Keratinocyte (primary cell): ENCODE data around the gene PRPF4. TPM values are rescaled to one million over a fixed set of nuclear protein-coding genes. Genes with fewer than 3 reads are reported as not detected.

ENCODE experiments used
- DNase-seq: peaks from one replicate; pipeline ENCODE4 v3.0.0-alpha.2; 2011; ENCODE audit warnings: low read depth, missing footprints, low spot score
- FAIRE-seq: peaks from 2 replicates; lab custom pipeline; 2011; peaks lifted over from hg19 to GRCh38; lab: Jason Lieb, UNC
- H2AFZ ChIP-seq: 2 replicates; pipeline ENCODE4 v1.6.0; 2012; ENCODE audit warnings: low read length, control low read depth, inconsistent platforms; ENCODE audit not compliant: control insufficient read depth
- H3K27ac ChIP-seq: 2 replicates; pipeline ENCODE4 v1.5.1; 2011; ENCODE audit warnings: low read length; ENCODE audit not compliant: control insufficient read depth, insufficient read depth
- H3K27me3 ChIP-seq: 3 replicates; pipeline ENCODE4 v1.6.0; 2011; ENCODE audit warnings: low read length; ENCODE audit not compliant: control insufficient read depth, insufficient read depth; ENCODE audit errors: extremely low read depth
- H3K36me3 ChIP-seq, 2 experiments: 2 replicates in 1 of 2; 3 replicates in 1 of 2; pipeline ENCODE4 v1.5.1; 2011; ENCODE audit warnings: low read length in 2 of 2, mild to moderate bottlenecking in 1 of 2; ENCODE audit not compliant: control insufficient read depth in 2 of 2, insufficient read depth in 2 of 2; ENCODE audit errors: extremely low read depth in 1 of 2
- H3K4me1 ChIP-seq: 3 replicates; pipeline ENCODE4 v1.5.1; 2011; ENCODE audit warnings: low read length; ENCODE audit not compliant: control insufficient read depth, insufficient read depth; ENCODE audit errors: extremely low read depth
- H3K4me2 ChIP-seq: 3 replicates; pipeline ENCODE4 v1.6.0; 2011; ENCODE audit warnings: low read depth, low read length; ENCODE audit not compliant: control insufficient read depth, insufficient read depth; ENCODE audit errors: extremely low read depth
- H3K4me3 ChIP-seq, 3 experiments: fragments of 200-600 bp in 1 of 3; sonication (generic) in 1 of 3; 2 replicates in 2 of 3; 3 replicates in 1 of 3; pipeline ENCODE4 v1.5.1; 2011 to 2016; ENCODE audit warnings: low read length in 3 of 3, mild to moderate bottlenecking in 3 of 3, control low read depth in 2 of 3, inconsistent platforms in 1 of 3, low read depth in 1 of 3, mixed read lengths in 1 of 3, mixed run types in 1 of 3, moderate library complexity in 1 of 3; ENCODE audit not compliant: control insufficient read depth in 2 of 3, insufficient read depth in 2 of 3; ENCODE audit errors: extremely low read depth in 1 of 3
- H3K79me2 ChIP-seq: 2 replicates; pipeline ENCODE4 v1.6.0; 2012; ENCODE audit warnings: low read length; ENCODE audit not compliant: control insufficient read depth, insufficient read depth
- H3K9ac ChIP-seq: 3 replicates; pipeline ENCODE4 v1.6.0; 2011; ENCODE audit warnings: low read length; ENCODE audit not compliant: control insufficient read depth, insufficient read depth; ENCODE audit errors: extremely low read depth
- H3K9me1 ChIP-seq: 3 replicates; pipeline ENCODE4 v1.6.0; 2011; ENCODE audit warnings: low read length; ENCODE audit not compliant: control insufficient read depth, insufficient read depth; ENCODE audit errors: extremely low read depth
- H3K9me3 ChIP-seq: 2 replicates; pipeline ENCODE4 v1.5.1; 2012; ENCODE audit warnings: low read depth, low read length; ENCODE audit not compliant: control insufficient read depth
- H4K20me1 ChIP-seq: 3 replicates; pipeline ENCODE4 v1.6.0; 2011; ENCODE audit warnings: low read length; ENCODE audit not compliant: control insufficient read depth, insufficient read depth; ENCODE audit errors: extremely low read depth
- EZH2 ChIP-seq: IDR thresholded peaks from one replicate; pipeline ENCODE4 v1.6.1; 2012; ENCODE audit warnings: inconsistent platforms, mild to moderate bottlenecking, low read length, moderate library complexity
- dilution Hi-C: fragments of 300-500 bp; cut with MboI; formaldehyde crosslinking; loops from one replicate; pipeline ENCODE4 v1.7.0; 2020; ENCODE audit warnings: low sequenced_read_pairs; ENCODE audit not compliant: extremely low pct_ligation_motif_present
- polyA plus RNA-seq, 5 experiments: library from polyadenylated mRNA; depleted of rRNA in 3 of 5; stranded (reverse) in 3 of 5; stranded (forward) in 1 of 5; unstranded in 1 of 5; fragments of >200 nt; gene quantifications; 1 replicate in 1 of 5; 2 replicates in 3 of 5; 3 replicates in 1 of 5; pipeline versions ENCODE4 v1.2.1 to v1.2.3, GENCODE V29; 2011 to 2012; ENCODE audit warnings: missing spikeins in 2 of 5, low read depth in 1 of 5, low replicate concordance in 1 of 5
- TF ChIP-seq, protein P1 (sequence below), 3 experiments: IDR thresholded peaks in 1 of 3; conservative IDR thresholded peaks in 1 of 3; optimal IDR thresholded peaks in 1 of 3; 2 replicates in 2 of 3; 3 replicates in 1 of 3; pipeline versions ENCODE3 to v1.5.1; 2011; ENCODE audit warnings: low read length in 3 of 3, mild to moderate bottlenecking in 3 of 3, moderate library complexity in 2 of 3, control low read depth in 1 of 3, inconsistent platforms in 1 of 3; ENCODE audit not compliant: insufficient read depth in 2 of 3; ENCODE audit errors: extremely low read depth in 1 of 3

PRPF4 gene
- polyA plus RNA-seq, 1 donor (not counting 4 experiments of a cell fraction or from before 2014, with no cell fraction given), result 28.8 TPM

DNA sequence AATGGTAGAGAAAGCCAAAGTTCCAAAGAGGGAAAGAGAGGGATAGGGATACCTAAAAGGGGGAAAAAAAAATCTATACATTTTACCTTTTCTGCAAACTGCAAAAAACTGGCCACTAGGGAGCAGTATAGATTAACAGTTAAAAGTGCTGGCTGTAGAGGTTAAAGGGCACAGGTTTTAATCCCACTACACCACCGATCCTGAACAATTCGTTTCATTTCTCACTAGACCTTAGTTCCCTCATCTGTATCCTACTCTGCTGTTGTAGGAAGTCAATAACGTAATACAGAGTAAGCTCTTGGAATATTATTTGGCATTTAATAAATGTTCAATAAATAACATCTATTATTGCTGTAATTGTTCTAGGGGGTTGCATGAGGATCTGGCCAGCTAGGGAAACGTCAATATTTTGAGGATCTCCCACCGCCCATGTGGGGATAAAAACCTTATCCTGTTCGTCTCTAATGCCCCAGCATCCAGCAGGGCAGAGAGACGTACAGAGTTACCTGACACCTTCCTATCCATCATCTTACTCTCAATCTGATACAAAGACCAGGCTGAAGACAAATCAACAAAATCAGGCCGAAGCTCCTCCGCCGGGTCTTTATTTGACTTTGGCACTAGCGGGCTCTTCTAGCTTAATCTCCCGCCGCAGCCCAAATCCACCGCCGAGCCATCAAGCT, 843 bp upstream of the PRPF4 start:
- Histone ChIP-seq H3K27me3 (no peaks in the 10 kb centered on the region), H3K9ac (peak overlapping the region; percentile 97), H3K4me1 (peaks cover 4% of the 10 kb centered on the region), H3K36me3 (peaks cover 17 to 35% of the 10 kb centered on the region in 2 experiments), H2AFZ (peak overlapping the region; percentile 91), H3K9me1 (no peaks in the 10 kb centered on the region), H3K4me3 (peak overlapping the region; percentile 64 to 99 (median 99)), H4K20me1 (no peaks in the 10 kb centered on the region), H3K4me2 (peak overlapping the region; percentile 80), H3K27ac (peak overlapping the region; percentile 97), H3K79me2 (peaks cover 29% of the 10 kb centered on the region), H3K9me3 (no peaks in the 10 kb centered on the region)
- no peak for DNase-seq
- no peak for FAIRE-seq
- dilution Hi-C loops, result no loop called here
- no peak for TF ChIP-seq EZH2
- TF ChIP-seq, protein P1, sequence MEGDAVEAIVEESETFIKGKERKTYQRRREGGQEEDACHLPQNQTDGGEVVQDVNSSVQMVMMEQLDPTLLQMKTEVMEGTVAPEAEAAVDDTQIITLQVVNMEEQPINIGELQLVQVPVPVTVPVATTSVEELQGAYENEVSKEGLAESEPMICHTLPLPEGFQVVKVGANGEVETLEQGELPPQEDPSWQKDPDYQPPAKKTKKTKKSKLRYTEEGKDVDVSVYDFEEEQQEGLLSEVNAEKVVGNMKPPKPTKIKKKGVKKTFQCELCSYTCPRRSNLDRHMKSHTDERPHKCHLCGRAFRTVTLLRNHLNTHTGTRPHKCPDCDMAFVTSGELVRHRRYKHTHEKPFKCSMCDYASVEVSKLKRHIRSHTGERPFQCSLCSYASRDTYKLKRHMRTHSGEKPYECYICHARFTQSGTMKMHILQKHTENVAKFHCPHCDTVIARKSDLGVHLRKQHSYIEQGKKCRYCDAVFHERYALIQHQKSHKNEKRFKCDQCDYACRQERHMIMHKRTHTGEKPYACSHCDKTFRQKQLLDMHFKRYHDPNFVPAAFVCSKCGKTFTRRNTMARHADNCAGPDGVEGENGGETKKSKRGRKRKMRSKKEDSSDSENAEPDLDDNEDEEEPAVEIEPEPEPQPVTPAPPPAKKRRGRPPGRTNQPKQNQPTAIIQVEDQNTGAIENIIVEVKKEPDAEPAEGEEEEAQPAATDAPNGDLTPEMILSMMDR (optimal IDR thresholded peaks at IDR 0.05 in 1 of 3, IDR thresholded peaks at IDR 0.05 in 1 of 3, conservative IDR thresholded peaks at IDR 0.05 in 1 of 3; ENCODE audit: extremely low read depth in 1 of 3, insufficient read depth in 2 of 3, low read length in 3 of 3), result peak; percentile 14 to 59 (median 49)

DNA sequence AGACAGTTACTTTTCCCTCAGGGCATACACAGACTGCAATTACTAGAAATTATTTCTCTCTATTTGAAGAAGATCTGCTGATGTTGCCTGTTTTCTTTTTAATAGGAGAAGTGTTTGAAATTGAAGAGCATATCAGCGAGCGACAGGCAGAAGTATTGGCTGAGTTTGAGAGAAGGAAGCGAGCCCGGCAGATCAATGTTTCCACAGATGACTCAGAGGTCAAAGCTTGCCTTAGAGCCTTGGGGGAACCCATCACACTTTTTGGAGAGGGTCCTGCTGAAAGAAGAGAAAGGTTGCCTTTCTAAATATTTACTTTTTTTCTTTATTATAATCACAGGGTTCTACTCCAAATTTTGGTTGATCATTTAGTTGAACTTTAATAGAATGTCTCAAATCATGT, 3.4 kb downstream of the PRPF4 start:
- Histone ChIP-seq H4K20me1 (no peaks in the 10 kb centered on the region), H3K36me3 (peaks cover 29% of the 10 kb centered on the region in 2 experiments), H3K4me3 (no peak overlapping the region), H3K9ac (no peak overlapping the region), H3K9me3 (no peaks in the 10 kb centered on the region), H3K27ac (no peak overlapping the region), H3K79me2 (peaks cover 30% of the 10 kb centered on the region), H3K9me1 (no peaks in the 10 kb centered on the region), H3K4me1 (peaks cover 4% of the 10 kb centered on the region), H2AFZ (no peak overlapping the region), H3K27me3 (no peaks in the 10 kb centered on the region), H3K4me2 (no peak overlapping the region)
- FAIRE-seq (no peak), DNase-seq (no peak)
- TF ChIP-seq EZH2, result no peak
- TF ChIP-seq, protein P1 (optimal IDR thresholded peaks at IDR 0.05 in 1 of 3, IDR thresholded peaks at IDR 0.05 in 1 of 3, conservative IDR thresholded peaks at IDR 0.05 in 1 of 3; ENCODE audit: extremely low read depth in 1 of 3, insufficient read depth in 2 of 3, low read length in 3 of 3), result no peak
- dilution Hi-C loops, result no loop called here
